ENCODE measurements around the gene IRX2.

DNA sequence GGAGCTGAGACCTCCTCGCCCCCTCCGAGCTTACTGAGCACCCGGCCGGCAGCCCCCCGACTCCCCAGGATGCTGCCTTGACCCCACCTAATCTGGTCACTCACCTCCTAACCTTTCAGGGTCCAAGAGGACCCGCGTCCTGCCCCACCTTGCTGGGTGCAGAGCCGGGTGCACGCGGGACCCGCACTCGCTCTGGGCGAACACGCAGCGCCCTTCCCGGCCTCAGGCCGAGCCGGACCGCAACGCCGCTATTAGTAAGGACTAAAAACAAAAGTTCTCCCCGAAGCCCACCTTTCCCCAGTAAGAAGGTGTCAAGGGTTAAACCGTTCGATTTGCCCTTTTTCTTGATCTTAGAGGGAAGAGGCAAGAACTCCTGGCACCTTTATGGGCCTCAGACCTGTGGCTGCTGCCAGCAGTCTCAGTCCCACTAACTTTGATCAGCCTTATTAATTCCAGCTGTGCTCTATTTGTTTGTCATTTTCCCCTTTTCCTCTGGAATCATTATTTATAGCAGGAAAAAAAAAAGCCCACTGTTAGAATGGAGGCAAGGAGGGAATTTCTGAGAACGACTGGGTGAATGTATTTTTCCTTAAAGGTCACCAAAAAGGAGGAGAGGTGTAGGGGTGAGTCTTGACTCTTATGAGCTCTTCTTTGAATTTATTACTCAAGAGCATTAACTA lies 10.5 kb downstream of the IRX2 start:
- peak; percentile 66 for TF ChIP-seq EZH2 (IDR thresholded peaks at IDR 0.05; ENCODE audit: low read depth, low read length, severe bottlenecking)
- TF ChIP-seq, protein P1, sequence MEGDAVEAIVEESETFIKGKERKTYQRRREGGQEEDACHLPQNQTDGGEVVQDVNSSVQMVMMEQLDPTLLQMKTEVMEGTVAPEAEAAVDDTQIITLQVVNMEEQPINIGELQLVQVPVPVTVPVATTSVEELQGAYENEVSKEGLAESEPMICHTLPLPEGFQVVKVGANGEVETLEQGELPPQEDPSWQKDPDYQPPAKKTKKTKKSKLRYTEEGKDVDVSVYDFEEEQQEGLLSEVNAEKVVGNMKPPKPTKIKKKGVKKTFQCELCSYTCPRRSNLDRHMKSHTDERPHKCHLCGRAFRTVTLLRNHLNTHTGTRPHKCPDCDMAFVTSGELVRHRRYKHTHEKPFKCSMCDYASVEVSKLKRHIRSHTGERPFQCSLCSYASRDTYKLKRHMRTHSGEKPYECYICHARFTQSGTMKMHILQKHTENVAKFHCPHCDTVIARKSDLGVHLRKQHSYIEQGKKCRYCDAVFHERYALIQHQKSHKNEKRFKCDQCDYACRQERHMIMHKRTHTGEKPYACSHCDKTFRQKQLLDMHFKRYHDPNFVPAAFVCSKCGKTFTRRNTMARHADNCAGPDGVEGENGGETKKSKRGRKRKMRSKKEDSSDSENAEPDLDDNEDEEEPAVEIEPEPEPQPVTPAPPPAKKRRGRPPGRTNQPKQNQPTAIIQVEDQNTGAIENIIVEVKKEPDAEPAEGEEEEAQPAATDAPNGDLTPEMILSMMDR (IDR thresholded peaks at IDR 0.05; ENCODE audit: control extremely low read depth in 1 of 3, insufficient read depth in 1 of 3, low read depth in 1 of 3, low read length in 3 of 3), result no peak
- TF ChIP-seq GABPA (IDR thresholded peaks at IDR 0.05; ENCODE audit: borderline replicate concordance, insufficient read depth, low read length), result no peak
- TF ChIP-seq ZNF274 (IDR thresholded peaks at IDR 0.05; ENCODE audit: borderline replicate concordance, extremely low read depth, low read length), result no peak
- TF ChIP-seq JUN (IDR thresholded peaks at IDR 0.05; ENCODE audit: low read depth, low read length), result no peak
- TF ChIP-seq CEBPB (IDR thresholded peaks at IDR 0.05; ENCODE audit: low read depth, low read length), result no peak
- no peak for TF ChIP-seq CBX8 (IDR thresholded peaks at IDR 0.05; ENCODE audit: borderline replicate concordance, low read depth, low read length)
- TF ChIP-seq SP1 (IDR thresholded peaks at IDR 0.05; ENCODE audit: low read depth, low read length), result no peak
- TF ChIP-seq, protein P2, sequence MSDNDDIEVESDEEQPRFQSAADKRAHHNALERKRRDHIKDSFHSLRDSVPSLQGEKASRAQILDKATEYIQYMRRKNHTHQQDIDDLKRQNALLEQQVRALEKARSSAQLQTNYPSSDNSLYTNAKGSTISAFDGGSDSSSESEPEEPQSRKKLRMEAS (IDR thresholded peaks at IDR 0.05), result no peak
- TF ChIP-seq HDAC6 (IDR thresholded peaks at IDR 0.05; ENCODE audit: low read depth, low read length), result no peak
